Activated CD4-positive, alpha-beta T cell treated with anti-CD3 and anti-CD28 coated beads for 24 hours (primary cell): ENCODE results near the gene FIP1L1.

Experiments
- DNase-seq, 2 donors: peaks; one replicate each; pipeline ENCODE4 v3.0.0-alpha.2; 2020; ENCODE audit warnings: low read depth in 2 of 2

FIP1L1 gene

GRCh38 chr4:53501561-53501960, 124.1 kb downstream of the FIP1L1 start:
- DNase-seq, result no peak

DNA sequence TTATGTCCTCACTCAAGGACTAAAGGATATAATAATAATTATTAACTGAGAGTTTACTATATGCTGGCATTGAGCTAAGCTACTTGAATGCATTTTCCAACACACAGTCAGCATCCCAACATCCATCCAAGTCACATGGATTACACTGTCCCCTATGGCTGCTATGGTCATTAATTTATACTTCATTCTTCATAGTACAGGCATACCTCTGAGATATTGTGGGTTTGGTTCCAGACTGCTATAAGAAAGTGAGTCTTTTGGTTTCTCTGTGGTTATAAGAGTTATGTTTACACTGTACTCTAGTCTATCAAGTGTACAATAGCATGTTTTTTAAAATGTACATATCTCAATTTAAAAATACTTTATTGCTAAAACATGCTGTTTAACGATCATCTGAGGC, 124.7 kb downstream of the FIP1L1 start:
- no peak for DNase-seq

- DNase-seq, result no peak
These were observed 128.5 kb downstream of the FIP1L1 start for GRCh38 chr4:53505947-53506346.

DNA sequence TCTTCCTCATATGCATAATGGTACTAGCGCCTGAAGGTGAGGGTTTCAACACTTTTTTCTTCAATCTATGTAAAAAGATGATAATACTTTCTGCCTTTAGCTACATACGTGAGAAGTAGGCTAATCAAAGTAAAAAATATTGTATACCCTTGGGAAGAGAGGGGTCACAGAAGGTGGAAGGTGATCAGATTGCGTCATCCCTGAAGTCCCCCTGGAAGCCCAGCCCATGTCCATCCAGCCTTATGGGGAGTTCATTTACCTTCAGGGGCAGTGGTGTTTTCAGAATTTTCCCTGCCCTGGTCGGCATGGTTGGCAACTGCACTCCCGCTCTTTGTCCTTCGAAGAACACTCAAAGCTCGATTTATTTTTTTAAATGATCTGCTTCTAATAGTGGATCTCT, 129.6 kb downstream of the FIP1L1 start:
- DNase-seq, result no peak

- no peak for DNase-seq
These were observed 130.3 kb downstream of the FIP1L1 start for GRCh38 chr4:53507671-53508286.

GRCh38 chr4:53508446-53508845, 131.0 kb downstream of the FIP1L1 start:
- no peak for DNase-seq

- DNase-seq, result no peak
These were observed 132.9 kb downstream of the FIP1L1 start for GRCh38 chr4:53510321-53510720.
